ENCODE measurements around the gene PTPA.

DNA sequence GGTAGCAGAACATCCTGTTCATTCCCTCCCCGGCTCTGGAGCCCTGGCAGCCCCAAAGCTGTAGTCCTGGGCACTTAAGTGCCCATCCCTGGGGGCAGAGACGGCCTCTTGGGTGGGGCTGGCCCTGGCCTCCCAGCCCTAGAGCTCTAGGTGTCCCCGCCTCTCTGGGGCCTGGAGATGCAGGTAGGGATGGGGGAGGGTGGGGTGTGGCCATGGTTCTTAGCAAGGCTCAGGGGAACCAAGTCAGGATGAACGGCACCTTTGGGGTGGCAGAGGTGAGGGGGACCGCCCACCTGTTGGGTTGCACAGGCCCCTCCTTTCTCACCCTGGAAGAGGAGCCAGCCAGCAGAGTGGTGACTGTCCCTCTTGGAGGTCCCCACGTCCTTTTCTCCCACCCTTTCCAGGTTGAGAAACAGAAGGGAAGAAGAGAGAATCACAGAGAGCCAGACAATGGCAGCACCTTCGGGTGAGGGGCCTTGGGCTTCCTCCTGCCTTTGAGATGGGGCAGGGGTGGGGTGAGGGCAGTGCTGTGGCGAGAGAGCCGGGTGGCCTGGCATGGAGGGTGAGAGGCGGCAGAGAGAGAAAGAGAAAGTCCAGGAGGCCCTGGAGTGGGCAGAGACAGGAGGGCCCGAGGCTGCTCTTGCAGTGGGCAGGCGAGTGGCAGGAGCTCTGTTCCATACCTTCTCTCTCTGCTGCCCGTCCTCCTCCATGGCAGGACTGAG, 3.0 kb upstream of the PTPA start:
- TF ChIP-seq, protein P1, sequence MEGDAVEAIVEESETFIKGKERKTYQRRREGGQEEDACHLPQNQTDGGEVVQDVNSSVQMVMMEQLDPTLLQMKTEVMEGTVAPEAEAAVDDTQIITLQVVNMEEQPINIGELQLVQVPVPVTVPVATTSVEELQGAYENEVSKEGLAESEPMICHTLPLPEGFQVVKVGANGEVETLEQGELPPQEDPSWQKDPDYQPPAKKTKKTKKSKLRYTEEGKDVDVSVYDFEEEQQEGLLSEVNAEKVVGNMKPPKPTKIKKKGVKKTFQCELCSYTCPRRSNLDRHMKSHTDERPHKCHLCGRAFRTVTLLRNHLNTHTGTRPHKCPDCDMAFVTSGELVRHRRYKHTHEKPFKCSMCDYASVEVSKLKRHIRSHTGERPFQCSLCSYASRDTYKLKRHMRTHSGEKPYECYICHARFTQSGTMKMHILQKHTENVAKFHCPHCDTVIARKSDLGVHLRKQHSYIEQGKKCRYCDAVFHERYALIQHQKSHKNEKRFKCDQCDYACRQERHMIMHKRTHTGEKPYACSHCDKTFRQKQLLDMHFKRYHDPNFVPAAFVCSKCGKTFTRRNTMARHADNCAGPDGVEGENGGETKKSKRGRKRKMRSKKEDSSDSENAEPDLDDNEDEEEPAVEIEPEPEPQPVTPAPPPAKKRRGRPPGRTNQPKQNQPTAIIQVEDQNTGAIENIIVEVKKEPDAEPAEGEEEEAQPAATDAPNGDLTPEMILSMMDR (IDR thresholded peaks at IDR 0.05; ENCODE audit: extremely low read depth in 1 of 2, insufficient read depth in 1 of 2, low read depth in 1 of 2, low read length in 2 of 2), result no peak
- TF ChIP-seq, protein P2, sequence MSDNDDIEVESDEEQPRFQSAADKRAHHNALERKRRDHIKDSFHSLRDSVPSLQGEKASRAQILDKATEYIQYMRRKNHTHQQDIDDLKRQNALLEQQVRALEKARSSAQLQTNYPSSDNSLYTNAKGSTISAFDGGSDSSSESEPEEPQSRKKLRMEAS (IDR thresholded peaks at IDR 0.05; ENCODE audit: insufficient read depth, insufficient read length), result no peak
- TF ChIP-seq POLR2A (IDR thresholded peaks at IDR 0.05; ENCODE audit: low read depth, low read length) (no peak), POLR2AphosphoS5 (IDR thresholded peaks at IDR 0.05; ENCODE audit: insufficient read depth, low read depth, low read length) (no peak)

Data from endothelial cell of umbilical vein (primary cell).